ENCODE measurements around the gene GMPR2. TPM values are rescaled to one million over a fixed set of nuclear protein-coding genes. Genes with fewer than 3 reads are reported as not detected.
A peak's percentile ranks its signal among the peaks of the same experiment; 100 is the strongest.

The GMPR2 gene
- total and polyA plus RNA-seq, 2 of the 13 experiments (the other 11 are each of a cell fraction or from before 2014, with no cell fraction given), result 210 to 273 TPM

DNA sequence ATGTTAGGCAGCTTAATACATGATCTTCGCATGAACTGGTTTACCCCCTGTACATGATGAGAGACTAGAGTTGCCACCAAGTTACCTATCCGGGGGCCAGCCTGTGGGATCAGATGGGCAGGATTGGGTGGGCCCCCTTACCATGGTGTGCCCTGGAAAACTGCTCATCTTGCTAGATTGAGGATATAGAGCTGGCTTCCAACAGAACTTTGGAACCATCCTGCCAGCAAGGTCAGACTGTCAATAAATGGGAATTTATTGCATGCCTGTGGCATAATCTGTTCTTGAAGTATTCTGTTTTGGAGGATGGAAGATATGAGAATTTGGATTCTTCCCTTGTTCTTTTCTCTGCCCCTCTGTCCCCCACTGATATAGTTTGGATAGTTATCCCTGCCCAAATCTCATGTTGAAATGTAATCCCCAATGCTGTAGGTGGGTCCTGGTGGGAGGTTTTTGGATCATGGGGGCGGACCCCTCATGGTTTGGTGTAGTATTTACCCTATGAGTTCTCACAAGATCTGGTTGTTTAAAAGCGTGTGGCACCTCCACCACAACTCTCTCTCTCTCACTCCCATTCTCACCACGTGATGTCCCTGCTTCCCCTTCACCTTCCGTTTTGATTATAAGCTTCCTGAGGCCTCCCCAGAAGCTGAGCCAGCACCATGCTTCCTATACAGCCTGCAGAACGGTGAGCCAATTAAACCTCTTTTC is 33.8 kb upstream of the GMPR2 start (continued):
- TF ChIP-seq, protein P1, sequence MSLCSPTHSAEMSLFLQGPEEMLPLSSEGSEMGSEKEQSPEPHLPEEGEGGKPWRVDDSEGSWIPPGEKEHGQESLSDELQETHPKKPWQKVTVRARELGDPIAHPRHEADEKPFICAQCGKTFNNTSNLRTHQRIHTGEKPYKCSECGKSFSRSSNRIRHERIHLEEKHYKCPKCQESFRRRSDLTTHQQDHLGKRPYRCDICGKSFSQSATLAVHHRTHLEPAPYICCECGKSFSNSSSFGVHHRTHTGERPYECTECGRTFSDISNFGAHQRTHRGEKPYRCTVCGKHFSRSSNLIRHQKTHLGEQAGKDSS (CRISPR knock-in tag; IDR thresholded peaks at IDR 0.05; ENCODE audit: borderline replicate concordance, low read depth), result 0 out of 2 replicates have a peak, but pooled peaks have one; percentile 25
- TF ChIP-seq, protein P2, sequence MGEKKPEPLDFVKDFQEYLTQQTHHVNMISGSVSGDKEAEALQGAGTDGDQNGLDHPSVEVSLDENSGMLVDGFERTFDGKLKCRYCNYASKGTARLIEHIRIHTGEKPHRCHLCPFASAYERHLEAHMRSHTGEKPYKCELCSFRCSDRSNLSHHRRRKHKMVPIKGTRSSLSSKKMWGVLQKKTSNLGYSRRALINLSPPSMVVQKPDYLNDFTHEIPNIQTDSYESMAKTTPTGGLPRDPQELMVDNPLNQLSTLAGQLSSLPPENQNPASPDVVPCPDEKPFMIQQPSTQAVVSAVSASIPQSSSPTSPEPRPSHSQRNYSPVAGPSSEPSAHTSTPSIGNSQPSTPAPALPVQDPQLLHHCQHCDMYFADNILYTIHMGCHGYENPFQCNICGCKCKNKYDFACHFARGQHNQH (CRISPR knock-in tag; IDR thresholded peaks at IDR 0.05), result peak; percentile 29; the same call in 1 of the 2 replicates
- TF ChIP-seq, protein P3, sequence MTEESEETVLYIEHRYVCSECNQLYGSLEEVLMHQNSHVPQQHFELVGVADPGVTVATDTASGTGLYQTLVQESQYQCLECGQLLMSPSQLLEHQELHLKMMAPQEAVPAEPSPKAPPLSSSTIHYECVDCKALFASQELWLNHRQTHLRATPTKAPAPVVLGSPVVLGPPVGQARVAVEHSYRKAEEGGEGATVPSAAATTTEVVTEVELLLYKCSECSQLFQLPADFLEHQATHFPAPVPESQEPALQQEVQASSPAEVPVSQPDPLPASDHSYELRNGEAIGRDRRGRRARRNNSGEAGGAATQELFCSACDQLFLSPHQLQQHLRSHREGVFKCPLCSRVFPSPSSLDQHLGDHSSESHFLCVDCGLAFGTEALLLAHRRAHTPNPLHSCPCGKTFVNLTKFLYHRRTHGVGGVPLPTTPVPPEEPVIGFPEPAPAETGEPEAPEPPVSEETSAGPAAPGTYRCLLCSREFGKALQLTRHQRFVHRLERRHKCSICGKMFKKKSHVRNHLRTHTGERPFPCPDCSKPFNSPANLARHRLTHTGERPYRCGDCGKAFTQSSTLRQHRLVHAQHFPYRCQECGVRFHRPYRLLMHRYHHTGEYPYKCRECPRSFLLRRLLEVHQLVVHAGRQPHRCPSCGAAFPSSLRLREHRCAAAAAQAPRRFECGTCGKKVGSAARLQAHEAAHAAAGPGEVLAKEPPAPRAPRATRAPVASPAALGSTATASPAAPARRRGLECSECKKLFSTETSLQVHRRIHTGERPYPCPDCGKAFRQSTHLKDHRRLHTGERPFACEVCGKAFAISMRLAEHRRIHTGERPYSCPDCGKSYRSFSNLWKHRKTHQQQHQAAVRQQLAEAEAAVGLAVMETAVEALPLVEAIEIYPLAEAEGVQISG (CRISPR knock-in tag; IDR thresholded peaks at IDR 0.05), result no peak
- TF ChIP-seq XBP1 (CRISPR knock-in tag; IDR thresholded peaks at IDR 0.05) (no peak), KAT7 (CRISPR knock-in tag; IDR thresholded peaks at IDR 0.05; ENCODE audit: borderline replicate concordance) (0 out of 2 replicates have a peak, but pooled peaks have one; percentile 31), SRSF4 (IDR thresholded peaks at IDR 0.05; ENCODE audit: low read depth, low read length, poor library complexity, severe bottlenecking) (no peak), ZNF792 (CRISPR knock-in tag; IDR thresholded peaks at IDR 0.05) (no peak), ZNF256 (CRISPR knock-in tag; conservative IDR thresholded peaks at IDR 0.05) (no peak), ESRRA (CRISPR knock-in tag; IDR thresholded peaks at IDR 0.05; ENCODE audit: low read depth) (0 out of 2 replicates have a peak, but pooled peaks have one; percentile 10), ZNF780A (CRISPR knock-in tag; IDR thresholded peaks at IDR 0.05) (no peak), AKAP8 (CRISPR knock-in tag; IDR thresholded peaks at IDR 0.05) (0 out of 2 replicates have a peak, but pooled peaks have one; percentile 52), RBFOX2 (IDR thresholded peaks at IDR 0.05; ENCODE audit: low read depth, low read length) (no peak), ZNF24 (IDR thresholded peaks at IDR 0.05) (no peak), ZNF772 (CRISPR knock-in tag; IDR thresholded peaks at IDR 0.05) (0 out of 2 replicates have a peak, but pooled peaks have one; percentile 20), ZNF788 (CRISPR knock-in tag; IDR thresholded peaks at IDR 0.05; ENCODE audit: borderline replicate concordance) (0 out of 2 replicates have a peak, but pooled peaks have one; percentile 28)
- TF ChIP-seq, protein P4, sequence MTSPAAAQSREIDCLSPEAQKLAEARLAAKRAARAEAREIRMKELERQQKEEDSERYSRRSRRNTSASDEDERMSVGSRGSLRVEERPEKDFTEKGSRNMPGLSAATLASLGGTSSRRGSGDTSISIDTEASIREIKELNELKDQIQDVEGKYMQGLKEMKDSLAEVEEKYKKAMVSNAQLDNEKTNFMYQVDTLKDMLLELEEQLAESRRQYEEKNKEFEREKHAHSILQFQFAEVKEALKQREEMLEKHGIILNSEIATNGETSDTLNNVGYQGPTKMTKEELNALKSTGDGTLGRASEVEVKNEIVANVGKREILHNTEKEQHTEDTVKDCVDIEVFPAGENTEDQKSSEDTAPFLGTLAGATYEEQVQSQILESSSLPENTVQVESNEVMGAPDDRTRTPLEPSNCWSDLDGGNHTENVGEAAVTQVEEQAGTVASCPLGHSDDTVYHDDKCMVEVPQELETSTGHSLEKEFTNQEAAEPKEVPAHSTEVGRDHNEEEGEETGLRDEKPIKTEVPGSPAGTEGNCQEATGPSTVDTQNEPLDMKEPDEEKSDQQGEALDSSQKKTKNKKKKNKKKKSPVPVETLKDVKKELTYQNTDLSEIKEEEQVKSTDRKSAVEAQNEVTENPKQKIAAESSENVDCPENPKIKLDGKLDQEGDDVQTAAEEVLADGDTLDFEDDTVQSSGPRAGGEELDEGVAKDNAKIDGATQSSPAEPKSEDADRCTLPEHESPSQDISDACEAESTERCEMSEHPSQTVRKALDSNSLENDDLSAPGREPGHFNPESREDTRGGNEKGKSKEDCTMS (CRISPR knock-in tag; conservative IDR thresholded peaks at IDR 0.05), result no peak
